ENCODE measurements around the gene RIC8B. TPM values are rescaled to one million over a fixed set of nuclear protein-coding genes. Genes with fewer than 3 reads are reported as not detected.

Gene RIC8B
- total RNA-seq, 1 experiment from 2014 or later: 29.0 TPM

- H3K4me1 Mint-ChIP-seq: peaks cover 47 to 48% of the 10 kb centered on the region in 2 experiments
- no peaks in the 10 kb centered on the region for H3K36me3 Mint-ChIP-seq (ENCODE audit: insufficient read depth in 1 of 3, low read depth in 3 of 3)
Observed at GRCh38 chr12:106740818-106741217, 33.7 kb upstream of the RIC8B start.

More at GRCh38 chr12:106740818-106741217, 33.7 kb upstream of the RIC8B start:
- H2AFZ ChIP-seq (ENCODE audit: low read length): no peak overlapping the region
- no peak overlapping the region for H2BK15ac ChIP-seq (ENCODE audit: low read depth, low read length)
- H3K27me3 Mint-ChIP-seq (ENCODE audit: low read depth): peaks cover 5% of the 10 kb centered on the region
- TF ChIP-seq CTCF (conservative IDR thresholded peaks at IDR 0.05): no peak
- H3K9me3 Mint-ChIP-seq: no peaks in the 10 kb centered on the region
- no peaks in the 10 kb centered on the region; the same call in 1 of the 2 replicates for H3K4me1 ChIP-seq (ENCODE audit: insufficient read depth, low read length)
- no peak overlapping the region for H4K91ac ChIP-seq (ENCODE audit: insufficient read length, low read depth, low read length)
- DNase-seq: no peak
- H2BK5ac ChIP-seq (ENCODE audit: insufficient read length, low read length): no peak overlapping the region
- H3K27ac Mint-ChIP-seq: no peak overlapping the region
- no peak overlapping the region for H3K9ac ChIP-seq (ENCODE audit: extremely low read depth, insufficient read length, low read length)
- WGBS (ENCODE audit: extremely low coverage, insufficient read length, low lambda C conversion rate): no CpG with 5 or more reads among the region's 5 CpGs
- H3K18ac ChIP-seq (ENCODE audit: insufficient read length, low read depth, low read length): no peak overlapping the region
- H2BK12ac ChIP-seq (ENCODE audit: insufficient read length, low read depth, low read length): no peak overlapping the region
- no peak overlapping the region for H2BK20ac ChIP-seq (ENCODE audit: low read depth, low read length, poor library complexity, severe bottlenecking)
- no peak overlapping the region for H2AK5ac ChIP-seq (ENCODE audit: insufficient read length, low read length)
- H3K23ac ChIP-seq (ENCODE audit: insufficient read length, low read depth, low read length): no peak overlapping the region
- H3K23me2 ChIP-seq (ENCODE audit: insufficient read length, low read depth, low read length, poor library complexity, severe bottlenecking): no peaks in the 10 kb centered on the region
- no peak overlapping the region for H4K8ac ChIP-seq (replicated peaks; ENCODE audit: insufficient read length, low read depth, low read length)
- no peak overlapping the region for H4K5ac ChIP-seq (ENCODE audit: insufficient read length, low read depth, low read length)
- no peaks in the 10 kb centered on the region for H3K9me3 ChIP-seq (ENCODE audit: control insufficient read depth, low read depth, low read length)
- H3K79me1 ChIP-seq (ENCODE audit: insufficient read depth, low read depth, low read length, poor library complexity, severe bottlenecking): no peaks in the 10 kb centered on the region
- no peaks in the 10 kb centered on the region for H3K79me2 ChIP-seq (ENCODE audit: insufficient read depth, low read length)
- H2BK120ac ChIP-seq (ENCODE audit: low read depth, low read length, poor library complexity, severe bottlenecking): no peak overlapping the region
- H4K20me1 ChIP-seq (ENCODE audit: control insufficient read depth, insufficient read depth, insufficient read length): no peaks in the 10 kb centered on the region
- H3K14ac ChIP-seq (ENCODE audit: insufficient read depth, low read length): no peak overlapping the region
- H3K27me3 ChIP-seq (ENCODE audit: insufficient read depth, low read length): no peaks in the 10 kb centered on the region; the same call in 1 of the 2 replicates
- H3K4me2 ChIP-seq (ENCODE audit: insufficient read depth, insufficient read length, low read length): no peak overlapping the region
- no peak overlapping the region for H3K27ac ChIP-seq (ENCODE audit: insufficient read length, low read depth, low read length)
- no peak overlapping the region for H3K4me3 Mint-ChIP-seq
- H3K56ac ChIP-seq (ENCODE audit: insufficient read length, low read depth, low read length): no peak overlapping the region
- H3K4ac ChIP-seq (ENCODE audit: low read depth, low read length): no peak overlapping the region
- H3T11ph ChIP-seq (ENCODE audit: low read length): no peak overlapping the region

Measured in H9 (cell line).